H54 (cell line): ENCODE measurements around the gene ARID4B.
"Not testable (repeated sequence)": the region's sequence is repeated elsewhere in the genome, so short reads cannot be mapped to it uniquely, and the experiment has no call there.

Experiments
- DNase-seq: peaks from one replicate; pipeline ENCODE4 v3.0.0; 2011; ENCODE audit warnings: low spot score, mixed read lengths; ENCODE audit not compliant: insufficient read length
- FAIRE-seq: peaks from 3 replicates; lab custom pipeline; 2011; peaks lifted over from hg19 to GRCh38; lab: Jason Lieb, UNC
- POLR2A ChIP-seq: IDR thresholded peaks from 2 replicates; pipeline ENCODE4 v1.6.1; 2011; ENCODE audit warnings: low read depth, mild to moderate bottlenecking, low read length

Gene ARID4B

GRCh38 chr1:235317168-235317567 lies 10.8 kb downstream of the ARID4B start:
- FAIRE-seq: no peak
- no peak for DNase-seq
- TF ChIP-seq POLR2A: no peak

- no peak for FAIRE-seq
- no peak for DNase-seq
- no peak for TF ChIP-seq POLR2A
These were observed 12.2 kb downstream of the ARID4B start for GRCh38 chr1:235315735-235316134.

GRCh38 chr1:235315173-235315572 lies 12.8 kb downstream of the ARID4B start:
- no peak for DNase-seq
- TF ChIP-seq POLR2A: no peak
- no peak for FAIRE-seq

GRCh38 chr1:235313931-235314678 lies 13.9 kb downstream of the ARID4B start:
- DNase-seq (no peak), FAIRE-seq (no peak)
- no peak for TF ChIP-seq POLR2A

GRCh38 chr1:235313262-235313661 lies 14.7 kb downstream of the ARID4B start:
- TF ChIP-seq POLR2A: no peak
- DNase-seq (no peak), FAIRE-seq (no peak)

- not testable (repeated sequence) for DNase-seq, FAIRE-seq
These were observed 18.8 kb downstream of the ARID4B start for GRCh38 chr1:235309206-235309605.

GRCh38 chr1:235307158-235308124 lies 20.5 kb downstream of the ARID4B start:
- DNase-seq (no peak), FAIRE-seq (no peak)

GRCh38 chr1:235304549-235305451 lies 23.2 kb downstream of the ARID4B start:
- no peak for TF ChIP-seq POLR2A
- DNase-seq (no peak), FAIRE-seq (no peak)

More at GRCh38 chr1:235307158-235308124, 20.5 kb downstream of the ARID4B start:
- TF ChIP-seq POLR2A: no peak

GRCh38 chr1:235302143-235302542 lies 25.8 kb downstream of the ARID4B start:
- DNase-seq (no peak), FAIRE-seq (no peak)
- TF ChIP-seq POLR2A: no peak

- DNase-seq: no peak
- FAIRE-seq: no peak
- TF ChIP-seq POLR2A: no peak
These were observed 28.7 kb downstream of the ARID4B start for GRCh38 chr1:235299169-235299858.

GRCh38 chr1:235298758-235299157 lies 29.2 kb downstream of the ARID4B start:
- TF ChIP-seq POLR2A: no peak
- DNase-seq (no peak), FAIRE-seq (no peak)

GRCh38 chr1:235297579-235297978 lies 30.4 kb downstream of the ARID4B start:
- DNase-seq (no peak), FAIRE-seq (no peak)
- no peak for TF ChIP-seq POLR2A

GRCh38 chr1:235296729-235297128 lies 31.2 kb downstream of the ARID4B start:
- TF ChIP-seq POLR2A: no peak
- DNase-seq (no peak), FAIRE-seq (no peak)

- FAIRE-seq: no peak
- no peak for DNase-seq
- TF ChIP-seq POLR2A: no peak
These were observed 32.1 kb downstream of the ARID4B start for GRCh38 chr1:235295902-235296350.
